Karpas-422 (cell line): ENCODE measurements around the gene TIPIN. TPM values are rescaled to one million over a fixed set of nuclear protein-coding genes. Genes with fewer than 3 reads are reported as not detected.
A peak's percentile ranks its signal among the peaks of the same experiment; 100 is the strongest.
"Not testable (repeated sequence)": the region's sequence is repeated elsewhere in the genome, so short reads cannot be mapped to it uniquely, and the experiment has no call there.

ENCODE experiments used
- DNase-seq: peaks from one replicate; pipeline ENCODE4 v3.0.0-alpha.2; 2015
- H2AFZ ChIP-seq: fragments of 200-600 bp; sonication (generic); 2 replicates; pipeline ENCODE4 v1.6.1; 2014; ENCODE audit warnings: antibody characterized with exemption, low read length, mixed read lengths
- H3K27ac ChIP-seq: fragments of 200-600 bp; sonication (generic); 2 replicates; pipeline ENCODE4 v1.5.1; 2014; ENCODE audit warnings: mild to moderate bottlenecking, low read length, moderate library complexity
- H3K27me3 ChIP-seq: fragments of 200-600 bp; sonication (generic); 2 replicates; pipeline ENCODE4 v1.6.1; 2014; ENCODE audit warnings: low read length, mixed read lengths
- H3K36me3 ChIP-seq: fragments of 200-600 bp; sonication (generic); 2 replicates; pipeline ENCODE4 v1.6.1; 2014; ENCODE audit warnings: low read length, mixed read lengths; ENCODE audit not compliant: insufficient read depth
- H3K4me1 ChIP-seq: fragments of 200-600 bp; sonication (generic); 2 replicates; pipeline ENCODE4 v1.6.1; 2014; ENCODE audit warnings: mild to moderate bottlenecking, low read length, mixed read lengths
- H3K4me2 ChIP-seq: fragments of 200-600 bp; sonication (generic); 2 replicates; pipeline ENCODE4 v1.6.1; 2014; ENCODE audit warnings: low read length, low read depth, mild to moderate bottlenecking; ENCODE audit not compliant: poor library complexity, severe bottlenecking
- H3K4me3 ChIP-seq: fragments of 200-600 bp; sonication (generic); 2 replicates; pipeline ENCODE4 v1.5.1; 2014; ENCODE audit warnings: mild to moderate bottlenecking, antibody characterized with exemption, low read length, mixed read lengths
- H3K79me2 ChIP-seq: fragments of 200-600 bp; sonication (generic); 2 replicates; pipeline ENCODE4 v1.6.1; 2014; ENCODE audit warnings: mild to moderate bottlenecking, low read length, mixed read lengths
- H3K9ac ChIP-seq: fragments of 200-600 bp; sonication (generic); 2 replicates; pipeline ENCODE4 v1.6.0; 2014; ENCODE audit warnings: low read length
- H3K9me2 ChIP-seq: fragments of 200-600 bp; sonication (generic), shearing (Covaris generic); replicated peaks from 2 replicates; pipeline ENCODE4 v1.6.0; 2014; ENCODE audit warnings: mild to moderate bottlenecking, low read length, moderate library complexity; ENCODE audit not compliant: insufficient read depth
- H3K9me3 ChIP-seq: fragments of 300-700, 200-600 bp; sonication (generic); 2 replicates; pipeline ENCODE4 v1.6.1; 2014; ENCODE audit warnings: low read length, mixed read lengths
- H4K20me1 ChIP-seq: fragments of 200-600 bp; sonication (generic); 2 replicates; pipeline ENCODE4 v1.6.1; 2014; ENCODE audit warnings: mild to moderate bottlenecking, antibody characterized with exemption, low read length, low read depth; ENCODE audit not compliant: insufficient read depth
- total RNA-seq: library from RNA; depleted of rRNA; stranded (reverse); fragments of >200 nt; shearing (Covaris generic); gene quantifications from 2 replicates; pipeline ENCODE4 v1.2.3, GENCODE V29; 2014; ENCODE audit warnings: low replicate concordance

Gene TIPIN
- total RNA-seq, 1 experiment from 2014 or later = 16.5 TPM

DNA sequence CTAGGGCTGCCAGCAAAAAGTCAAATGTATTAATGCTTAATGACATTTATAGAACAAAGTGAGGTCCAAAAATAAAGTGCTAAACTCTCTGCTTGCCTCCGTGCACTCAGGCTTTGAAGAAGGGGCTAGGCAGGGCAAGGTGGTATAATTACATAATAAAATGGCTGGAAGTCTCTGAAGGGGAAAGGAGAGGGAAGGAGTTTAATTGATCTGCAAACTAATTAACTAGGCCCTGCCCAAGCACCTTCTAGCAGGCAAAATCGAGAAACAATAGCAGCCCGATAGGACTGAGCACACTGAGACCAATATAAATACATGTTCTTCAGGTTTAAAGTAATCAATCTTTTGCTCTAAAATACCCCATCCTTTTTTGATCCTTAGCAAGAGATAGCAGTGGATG, 50.1 kb downstream of the TIPIN start:
- peaks cover 15% of the 10 kb centered on the region for H3K79me2 ChIP-seq
- H3K9ac ChIP-seq = no peak overlapping the region
- H3K4me2 ChIP-seq = no peak overlapping the region
- peaks cover 11% of the 10 kb centered on the region; the same call in 1 of the 2 replicates for H3K36me3 ChIP-seq
- no peaks in the 10 kb centered on the region for H3K4me1 ChIP-seq
- H3K9me3 ChIP-seq = no peaks in the 10 kb centered on the region
- no peaks in the 10 kb centered on the region for H3K27me3 ChIP-seq
- no peaks in the 10 kb centered on the region for H4K20me1 ChIP-seq
- H3K9me2 ChIP-seq = no peaks in the 10 kb centered on the region
- no peak overlapping the region for H3K4me3 ChIP-seq
- no peak overlapping the region for H3K27ac ChIP-seq
- H2AFZ ChIP-seq = no peak overlapping the region
- DNase-seq = no peak

DNA sequence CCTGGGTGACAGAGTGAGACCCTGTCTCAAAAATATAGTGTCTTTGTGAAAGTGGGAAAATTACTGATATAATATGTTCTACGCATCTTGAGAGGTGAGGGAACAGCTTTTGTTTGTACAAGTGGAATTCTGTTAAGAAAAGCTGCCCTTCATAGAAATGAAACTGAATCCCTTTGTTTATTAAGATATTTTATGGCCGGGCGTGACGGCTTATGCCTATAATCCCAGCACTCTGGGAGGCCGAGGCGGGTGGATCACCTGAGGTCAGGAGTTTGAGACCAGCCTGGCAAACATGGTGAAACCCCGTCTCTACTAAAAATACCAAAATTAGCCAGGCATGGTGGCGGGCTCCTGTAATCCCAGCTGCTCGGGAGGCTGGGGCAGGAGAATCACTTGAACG, 52.1 kb downstream of the TIPIN start:
- H3K9me2 ChIP-seq, H3K4me2 ChIP-seq, H3K27ac ChIP-seq, H3K4me1 ChIP-seq, DNase-seq, H3K9me3 ChIP-seq, H3K27me3 ChIP-seq, H4K20me1 ChIP-seq, H3K9ac ChIP-seq, H2AFZ ChIP-seq, H3K4me3 ChIP-seq: not testable (repeated sequence)
- H3K79me2 ChIP-seq = peaks cover 19% of the 10 kb centered on the region
- H3K36me3 ChIP-seq = peaks cover 14% of the 10 kb centered on the region; the same call in 1 of the 2 replicates

DNA sequence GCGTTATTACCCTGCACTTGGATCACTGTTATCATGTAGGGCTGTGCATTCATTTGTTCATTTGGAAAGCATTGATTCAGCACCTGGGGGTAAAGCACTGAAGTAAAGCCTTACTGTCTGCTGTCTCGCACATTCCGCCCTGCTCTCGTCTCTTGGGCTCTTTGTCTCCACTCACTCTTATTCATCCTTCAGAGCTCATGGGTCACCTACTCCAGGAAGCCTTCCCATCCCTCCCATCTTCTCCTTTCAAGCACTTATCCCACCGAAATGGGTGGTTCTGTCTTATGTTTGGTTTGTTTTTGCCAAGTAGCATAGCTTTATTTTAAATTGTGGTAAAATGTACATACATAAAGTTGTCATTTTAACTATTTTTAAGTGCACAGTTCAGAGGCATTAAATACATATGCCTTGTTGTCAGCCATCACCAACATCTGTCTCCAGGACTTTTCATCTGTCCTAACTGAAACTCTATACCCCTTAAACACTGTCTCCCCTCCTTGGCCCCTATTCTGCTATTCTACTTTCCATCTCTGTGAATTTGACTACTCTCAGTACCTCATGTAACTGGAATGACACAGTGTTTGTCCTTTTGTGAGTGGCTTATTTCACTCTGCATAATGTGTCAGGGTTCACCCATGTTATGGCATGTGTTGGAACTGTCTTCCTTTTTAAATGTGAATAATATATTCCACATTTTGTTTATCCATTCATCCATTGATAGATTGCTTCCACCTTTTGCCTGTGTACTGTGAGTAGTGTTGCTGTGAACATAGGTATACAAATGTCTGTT, 53.8 kb downstream of the TIPIN start:
- Histone ChIP-seq H2AFZ (no peak overlapping the region), H3K27ac (no peak overlapping the region), H3K9ac (no peak overlapping the region), H3K36me3 (peaks cover 18% of the 10 kb centered on the region; the same call in 1 of the 2 replicates), H3K9me2 (no peaks in the 10 kb centered on the region), H3K4me3 (no peak overlapping the region), H3K9me3 (no peaks in the 10 kb centered on the region), H4K20me1 (no peaks in the 10 kb centered on the region), H3K27me3 (no peaks in the 10 kb centered on the region), H3K4me1 (no peaks in the 10 kb centered on the region), H3K79me2 (peaks cover 31% of the 10 kb centered on the region), H3K4me2 (no peak overlapping the region)
- no peak for DNase-seq

DNA sequence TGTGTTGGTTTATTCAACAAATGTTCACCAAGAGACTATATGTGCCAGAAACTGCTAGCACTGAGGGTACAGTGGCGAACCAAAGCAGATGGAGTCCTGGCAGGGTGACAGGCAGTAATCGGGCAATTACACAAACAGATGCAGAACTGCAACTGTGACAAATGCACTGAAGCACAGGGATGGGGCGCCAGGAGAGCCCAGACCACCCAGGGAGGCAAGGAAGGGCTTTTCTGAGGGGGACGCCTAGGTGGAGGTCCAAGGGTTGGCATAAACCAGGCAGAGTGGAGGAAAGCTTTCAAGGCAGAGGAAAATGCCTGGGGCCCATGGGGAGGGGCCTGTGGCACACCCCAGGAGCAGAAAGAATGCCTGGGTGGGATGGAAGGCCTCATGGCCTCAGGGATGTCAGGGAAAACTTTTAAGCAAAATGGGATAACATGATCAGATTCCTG, 57.7 kb downstream of the TIPIN start:
- Histone ChIP-seq H3K27me3 (no peaks in the 10 kb centered on the region), H3K36me3 (peaks cover 27% of the 10 kb centered on the region; the same call in 1 of the 2 replicates), H3K4me1 (peaks cover 24% of the 10 kb centered on the region), H3K4me2 (no peak overlapping the region), H4K20me1 (no peaks in the 10 kb centered on the region), H2AFZ (no peak overlapping the region), H3K9me2 (no peaks in the 10 kb centered on the region), H3K79me2 (peaks cover 68% of the 10 kb centered on the region), H3K9me3 (no peaks in the 10 kb centered on the region), H3K4me3 (no peak overlapping the region), H3K27ac (no peak overlapping the region), H3K9ac (no peak overlapping the region)
- no peak for DNase-seq

DNA sequence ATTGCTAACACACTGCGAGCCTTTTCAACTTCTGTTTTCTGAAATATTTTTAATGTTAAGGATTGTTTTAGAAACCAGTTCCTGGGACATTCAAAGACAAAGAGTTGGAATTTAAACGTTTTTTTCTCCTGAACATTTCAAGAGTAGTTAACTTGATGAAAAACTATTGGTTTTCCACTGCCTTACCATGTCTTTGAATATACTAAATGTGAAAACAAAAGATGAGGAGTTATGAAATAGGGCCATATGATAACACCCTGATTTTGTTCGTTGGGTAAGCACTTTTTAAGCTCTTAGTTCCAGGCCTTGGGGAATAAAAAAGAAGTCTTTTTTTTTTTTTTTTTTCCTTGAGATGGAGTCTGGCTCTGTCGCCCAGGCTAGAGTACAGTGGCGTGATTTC, 60.3 kb downstream of the TIPIN start:
- H3K36me3 ChIP-seq = peaks cover 27% of the 10 kb centered on the region; the same call in 1 of the 2 replicates
- peak overlapping the region; percentile 92; the same call in 1 of the 2 replicates for H3K27ac ChIP-seq
- H3K79me2 ChIP-seq = peaks cover 54% of the 10 kb centered on the region
- H3K27me3 ChIP-seq = no peaks in the 10 kb centered on the region
- H3K4me1 ChIP-seq = peaks cover 36% of the 10 kb centered on the region
- no peak overlapping the region for H2AFZ ChIP-seq
- H3K9me2 ChIP-seq = no peaks in the 10 kb centered on the region
- H3K4me3 ChIP-seq = peak overlapping the region; percentile 90
- H3K9ac ChIP-seq = peak overlapping the region; percentile 92; the same call in 1 of the 2 replicates
- H3K9me3 ChIP-seq = no peaks in the 10 kb centered on the region
- no peak for DNase-seq
- no peaks in the 10 kb centered on the region for H4K20me1 ChIP-seq
- peak overlapping the region; percentile 81 for H3K4me2 ChIP-seq

DNA sequence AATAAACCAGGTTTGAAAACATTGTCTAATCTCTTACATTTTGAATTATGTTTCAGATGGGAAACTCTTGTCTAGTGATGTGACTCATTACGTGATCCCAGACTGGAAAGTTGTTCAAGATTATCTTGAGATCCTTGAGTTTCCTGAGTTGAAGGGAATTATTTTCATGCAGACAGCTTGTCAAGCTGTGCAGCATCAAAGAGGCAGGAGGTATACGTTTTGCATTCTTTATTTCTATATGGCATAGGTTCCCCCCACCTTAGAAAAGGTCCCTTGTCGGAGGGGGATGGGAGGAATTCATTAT, 61.6 kb downstream of the TIPIN start:
- Histone ChIP-seq H3K27ac (peak overlapping the region; percentile 92), H3K27me3 (no peaks in the 10 kb centered on the region), H3K4me1 (peaks cover 36% of the 10 kb centered on the region), H3K9ac (peak overlapping the region; percentile 92), H3K4me3 (peak overlapping the region; percentile 90), H3K4me2 (peak overlapping the region; percentile 81), H3K36me3 (peaks cover 24% of the 10 kb centered on the region; the same call in 1 of the 2 replicates), H4K20me1 (no peaks in the 10 kb centered on the region), H3K9me3 (no peaks in the 10 kb centered on the region), H2AFZ (0 out of 2 replicates have a peak overlapping the region, but pooled peaks have one; percentile 59), H3K9me2 (no peaks in the 10 kb centered on the region), H3K79me2 (peaks cover 50% of the 10 kb centered on the region)
- peak; percentile 62 for DNase-seq

DNA sequence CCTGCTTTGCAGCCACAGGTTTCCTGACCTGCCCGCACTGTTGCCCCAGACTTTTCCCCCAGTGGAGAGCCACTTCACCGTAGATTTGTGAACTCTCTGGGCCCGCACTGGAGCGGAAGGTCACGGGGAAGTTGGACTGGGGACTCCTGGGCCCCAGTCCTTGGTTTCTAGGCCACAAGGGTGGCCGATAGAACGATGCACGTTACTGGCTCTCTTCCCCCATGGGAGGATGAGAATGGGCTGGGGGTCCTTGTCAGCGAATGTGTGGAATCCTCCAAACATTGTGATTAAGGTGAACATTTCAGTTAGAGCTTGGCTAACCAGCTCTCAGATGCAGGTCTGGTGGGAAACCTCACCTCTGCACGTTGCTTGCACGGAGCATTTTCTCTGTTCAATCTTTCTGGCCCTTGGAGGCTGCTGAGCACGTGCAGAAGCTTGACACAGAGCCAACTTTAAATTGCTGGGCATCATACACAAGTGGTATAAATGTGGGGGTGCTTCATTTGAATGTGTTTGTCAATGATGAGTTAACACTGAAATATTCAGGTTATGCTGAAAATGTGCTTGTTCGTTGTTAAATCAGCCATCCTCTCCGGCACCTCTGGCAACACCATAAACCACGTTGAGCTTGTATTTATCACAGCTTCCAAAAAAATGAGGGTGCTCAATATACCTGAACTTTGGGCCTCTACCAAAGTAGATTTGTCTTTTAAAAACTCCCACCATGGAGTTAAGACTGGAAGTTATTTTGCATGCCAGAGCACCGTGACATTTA, 62.1 kb downstream of the TIPIN start:
- no peaks in the 10 kb centered on the region for H3K9me3 ChIP-seq
- peak overlapping the region; percentile 90 for H3K4me3 ChIP-seq
- peak overlapping the region; percentile 59 for H2AFZ ChIP-seq
- peaks cover 24% of the 10 kb centered on the region; the same call in 1 of the 2 replicates for H3K36me3 ChIP-seq
- peaks cover 36% of the 10 kb centered on the region for H3K4me1 ChIP-seq
- DNase-seq = peak; percentile 84
- H4K20me1 ChIP-seq = no peaks in the 10 kb centered on the region
- H3K9me2 ChIP-seq = no peaks in the 10 kb centered on the region
- H3K27ac ChIP-seq = peak overlapping the region; percentile 92
- peak overlapping the region; percentile 81 for H3K4me2 ChIP-seq
- no peaks in the 10 kb centered on the region for H3K27me3 ChIP-seq
- peak overlapping the region; percentile 92 for H3K9ac ChIP-seq
- peaks cover 50% of the 10 kb centered on the region for H3K79me2 ChIP-seq
